ENCODE data around the gene COPS3.

The COPS3 gene

DNA sequence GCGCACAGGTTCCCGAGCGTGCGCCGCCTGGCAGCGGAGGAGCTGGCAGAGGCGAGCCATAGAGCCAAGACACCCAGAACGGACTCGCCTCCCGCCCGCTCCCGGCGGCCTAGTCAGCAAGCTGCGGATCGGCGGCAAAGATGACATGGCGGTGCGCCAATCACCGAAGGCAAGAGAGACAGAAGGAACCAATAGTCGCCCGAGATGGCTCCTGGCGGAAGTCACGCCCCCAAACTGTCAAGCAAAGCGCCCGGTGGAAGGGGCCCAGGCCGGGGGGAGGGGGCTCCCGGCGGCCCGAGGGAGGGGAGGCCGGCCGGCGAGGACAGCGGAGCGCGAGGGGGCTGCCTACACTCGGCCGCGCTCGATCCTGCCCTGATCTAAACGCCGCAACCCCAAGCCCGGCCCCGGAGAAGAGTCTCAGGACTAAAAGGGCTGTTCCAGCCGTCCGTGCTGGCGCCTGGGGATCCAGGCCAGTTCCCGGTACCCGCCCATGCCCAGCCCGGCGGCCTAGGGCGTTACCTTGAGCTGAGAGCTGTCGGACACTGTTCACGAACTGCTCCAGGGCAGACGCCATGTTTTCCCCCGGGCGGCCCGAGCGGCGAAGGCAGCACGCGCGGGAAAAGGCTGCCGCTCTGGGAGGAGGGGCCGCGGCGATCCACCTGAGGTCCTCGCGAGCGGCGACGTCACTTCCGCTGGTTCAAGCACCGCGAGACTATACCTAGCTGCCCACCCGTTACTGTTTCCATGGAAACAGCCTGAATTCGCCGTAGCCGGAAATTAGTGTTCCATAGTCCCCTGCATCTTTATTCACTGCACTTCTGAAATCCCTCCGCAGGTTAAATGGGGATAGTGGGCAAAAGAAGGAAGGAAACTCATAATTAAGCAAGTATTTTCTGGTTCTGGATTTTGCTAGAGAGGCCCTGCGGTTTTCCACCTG is at the start of gene COPS3:
TSS of gene COPS3 (minus strand) at position 634 of the 937 bp plus-strand sequence. CDS start at position 574, 60 bp downstream.
- DNase-seq = peak; percentile 75 to 77

DNA sequence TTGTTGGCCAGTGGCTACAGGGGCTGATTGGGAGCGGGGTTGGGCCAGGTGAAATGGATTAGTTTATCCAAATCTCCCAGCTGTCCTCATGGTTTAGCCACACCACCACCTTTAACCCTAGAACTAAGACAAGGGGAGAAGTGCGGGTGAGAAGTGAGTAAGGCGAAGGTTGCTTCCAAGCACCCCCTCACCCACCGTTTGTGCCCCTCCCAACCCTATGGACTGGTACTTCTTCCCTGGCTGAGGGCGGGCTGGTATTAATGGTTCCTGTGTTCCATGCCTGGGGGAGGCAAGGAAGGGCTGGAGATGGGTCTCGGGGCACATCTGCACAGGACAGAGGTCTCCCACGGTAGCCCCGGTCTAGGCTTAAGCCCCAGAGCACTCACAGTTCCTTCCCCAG is 47.2 kb upstream of the COPS3 start:
- no peak for DNase-seq

DNA sequence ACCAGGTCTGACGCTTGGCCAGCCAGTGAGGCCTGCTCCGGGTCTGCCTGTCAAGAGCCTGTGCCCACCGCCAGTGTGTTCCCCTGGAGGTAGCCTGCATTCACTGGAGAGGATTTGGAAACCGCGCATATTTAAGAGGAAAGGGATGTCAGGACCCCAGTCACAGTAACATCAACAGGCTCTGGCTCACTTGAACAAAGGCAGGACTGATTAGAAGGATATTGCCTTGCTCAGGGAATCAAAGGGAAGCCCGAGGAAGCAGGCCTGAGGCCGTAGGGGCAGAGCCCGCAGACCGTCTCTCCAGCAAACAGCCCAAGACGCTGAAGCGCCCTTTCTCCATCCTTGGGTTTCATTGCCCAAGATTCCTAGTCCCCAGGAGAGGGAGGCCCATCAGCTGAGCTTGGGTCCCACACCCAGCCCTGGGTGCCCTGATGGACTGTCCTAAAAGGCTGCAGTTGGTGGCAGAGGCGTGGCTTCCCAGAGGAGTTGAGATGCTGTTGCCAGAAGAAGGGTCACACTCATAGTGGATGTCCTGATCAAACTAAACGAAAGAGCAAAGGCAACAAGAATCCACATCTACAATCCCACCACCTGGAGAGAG is 45.3 kb upstream of the COPS3 start:
- DNase-seq = no peak

DNA sequence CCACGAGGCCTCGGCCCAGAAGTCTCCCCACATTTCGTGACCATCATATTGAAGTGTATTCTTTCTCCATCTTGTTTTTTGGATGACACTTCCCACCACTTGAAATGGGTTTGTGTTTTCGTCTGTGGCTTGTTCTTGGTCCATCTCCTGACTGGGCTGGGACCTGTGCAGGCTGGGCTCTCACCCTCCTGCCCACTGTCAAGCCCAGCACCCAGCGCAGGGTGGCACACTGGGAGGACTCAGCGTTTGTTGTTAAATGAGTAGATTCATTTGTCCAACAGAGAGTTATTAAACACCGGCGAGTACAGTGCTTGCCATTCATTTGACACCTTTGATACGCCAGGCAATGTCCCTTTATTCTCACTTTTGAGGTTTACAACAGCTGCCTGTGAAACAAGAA is 44.8 kb upstream of the COPS3 start:
- no peak for DNase-seq

DNA sequence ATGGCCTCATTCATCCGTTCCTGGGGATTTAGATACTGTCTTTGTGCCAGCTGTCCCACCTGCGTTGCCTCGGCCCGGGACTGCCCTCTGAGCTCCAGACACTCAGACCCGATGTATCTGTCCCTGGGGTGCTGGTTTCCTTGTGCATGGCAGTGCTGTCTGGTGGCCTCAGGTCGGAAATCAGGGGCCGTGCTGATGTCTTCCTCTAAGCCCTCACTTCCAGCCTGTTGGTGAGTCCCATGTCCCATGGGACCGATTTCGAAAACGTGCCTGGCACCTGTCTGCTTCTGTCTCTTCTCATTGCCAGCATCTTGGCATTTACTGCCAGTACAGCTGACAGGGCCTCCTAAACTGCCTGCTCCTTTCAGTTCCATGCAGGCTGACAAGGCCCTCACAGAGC is 44.2 kb upstream of the COPS3 start:
- no peak for DNase-seq

DNA sequence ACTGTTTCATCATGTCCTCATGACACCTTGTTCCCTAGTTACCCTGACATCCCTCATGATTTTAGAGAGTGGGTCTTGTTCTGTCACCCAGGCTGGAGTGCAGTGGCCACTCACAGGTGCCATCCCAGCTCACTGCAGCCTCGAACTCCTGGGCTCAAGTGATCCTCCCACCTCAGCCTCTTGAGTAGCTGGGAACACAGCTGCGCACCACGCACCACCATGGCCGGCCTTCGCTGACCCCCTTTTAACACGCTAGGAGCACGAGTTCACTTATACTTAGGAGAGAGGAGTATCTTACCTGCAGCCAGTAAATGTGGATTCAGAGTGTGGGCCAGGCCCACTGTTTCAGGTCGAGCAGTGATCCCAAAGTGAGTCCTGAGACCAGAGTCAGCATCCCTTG is 43.6 kb upstream of the COPS3 start:
- no peak for DNase-seq

DNA sequence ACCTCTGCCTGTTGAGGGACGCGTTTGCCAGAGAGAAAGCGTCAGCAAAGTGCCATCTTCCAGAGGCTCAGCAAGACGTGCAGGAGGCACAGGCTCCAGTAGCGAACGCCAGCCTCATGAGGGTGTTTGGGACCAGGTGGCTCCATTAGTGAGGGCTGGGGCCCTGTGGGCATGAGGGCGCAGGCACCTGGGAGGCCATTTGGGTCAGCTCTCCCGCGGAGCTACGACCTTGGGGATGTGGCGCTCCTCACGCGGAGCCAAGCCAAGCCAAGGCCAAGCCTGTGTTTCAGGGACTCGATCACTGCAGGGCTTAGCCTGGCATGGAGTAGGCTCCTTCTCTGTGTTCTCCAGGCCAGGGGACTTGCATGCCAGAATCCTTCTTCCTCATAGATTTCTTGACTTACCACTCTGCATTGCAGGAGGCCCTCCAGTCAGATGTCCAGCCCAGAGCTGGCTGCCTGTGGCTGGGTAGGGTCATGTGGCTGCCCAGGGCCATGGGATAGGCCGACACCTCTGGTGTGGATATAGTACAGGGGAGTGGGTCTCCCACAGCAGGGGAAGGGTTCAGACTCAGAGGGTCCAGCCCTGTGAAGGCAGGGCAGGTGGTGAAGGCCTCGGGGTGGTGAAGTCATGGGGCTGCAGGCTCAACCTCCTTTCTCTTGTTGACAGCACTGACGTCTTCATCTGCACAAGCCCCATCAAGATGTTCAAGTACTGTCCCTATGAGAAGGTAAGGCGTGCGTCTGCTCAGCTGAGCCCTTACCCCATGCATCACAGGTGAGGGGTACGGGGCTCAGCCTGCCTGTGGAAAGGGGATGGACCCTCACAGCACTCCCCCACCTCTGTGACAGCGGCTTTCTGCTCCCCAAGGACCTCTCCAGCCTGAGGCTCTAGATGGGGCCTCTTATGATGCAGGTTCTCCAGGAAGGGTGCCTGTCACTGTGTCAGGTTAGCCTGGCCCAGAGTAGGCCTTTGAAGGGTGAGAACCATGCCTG is 41.8 kb upstream of the COPS3 start:
- DNase-seq = no peak

DNA sequence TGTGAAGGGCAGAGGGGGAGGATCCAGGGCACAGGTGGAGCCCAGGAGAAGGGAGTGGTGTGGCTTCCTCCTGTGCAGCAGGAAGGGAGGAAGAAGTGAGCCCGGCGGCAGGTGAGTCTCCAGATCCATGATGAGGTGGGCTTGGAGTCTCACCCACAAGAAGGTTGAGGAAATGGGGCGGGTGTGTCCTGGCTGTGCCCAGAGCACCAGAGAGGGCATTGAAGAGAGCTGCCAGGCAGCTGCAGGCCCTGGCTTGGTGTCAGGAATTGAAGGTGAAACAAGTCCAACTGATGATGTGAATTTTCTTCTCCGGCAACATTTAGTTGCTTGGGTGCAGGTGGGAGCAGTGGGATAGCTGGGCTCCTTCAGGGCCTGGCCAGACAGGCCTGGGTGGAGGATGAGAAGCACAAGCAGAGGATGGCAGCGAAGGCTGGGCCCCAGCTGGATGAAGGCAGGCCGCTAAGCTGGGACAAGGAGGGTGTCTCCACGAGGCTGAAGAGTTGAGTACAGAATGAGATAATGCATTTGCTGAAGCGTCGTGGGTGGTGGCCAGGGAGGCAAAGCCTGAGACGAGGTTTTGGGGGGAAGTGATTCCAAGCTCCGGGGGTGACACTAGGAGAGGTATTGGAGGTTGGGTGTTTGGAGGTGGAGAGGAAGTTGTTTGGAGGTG is 40.4 kb upstream of the COPS3 start:
- no peak for DNase-seq

DNA sequence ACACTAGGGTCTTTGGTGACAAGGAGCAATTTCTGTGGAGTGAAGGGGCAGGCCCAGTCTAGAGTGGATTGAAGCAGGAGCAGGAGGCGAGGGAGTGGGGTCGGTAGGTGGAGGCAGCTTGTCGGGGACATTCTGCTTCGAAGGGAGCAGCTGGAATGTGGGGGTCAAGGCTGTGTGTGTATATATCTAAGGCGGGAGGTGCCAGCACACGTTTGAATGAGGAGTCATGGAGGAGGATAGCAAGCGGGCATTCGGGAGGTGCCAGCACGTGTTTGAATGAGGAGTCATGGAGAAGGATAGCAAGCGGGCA is 39.8 kb upstream of the COPS3 start:
- DNase-seq = no peak

DNA sequence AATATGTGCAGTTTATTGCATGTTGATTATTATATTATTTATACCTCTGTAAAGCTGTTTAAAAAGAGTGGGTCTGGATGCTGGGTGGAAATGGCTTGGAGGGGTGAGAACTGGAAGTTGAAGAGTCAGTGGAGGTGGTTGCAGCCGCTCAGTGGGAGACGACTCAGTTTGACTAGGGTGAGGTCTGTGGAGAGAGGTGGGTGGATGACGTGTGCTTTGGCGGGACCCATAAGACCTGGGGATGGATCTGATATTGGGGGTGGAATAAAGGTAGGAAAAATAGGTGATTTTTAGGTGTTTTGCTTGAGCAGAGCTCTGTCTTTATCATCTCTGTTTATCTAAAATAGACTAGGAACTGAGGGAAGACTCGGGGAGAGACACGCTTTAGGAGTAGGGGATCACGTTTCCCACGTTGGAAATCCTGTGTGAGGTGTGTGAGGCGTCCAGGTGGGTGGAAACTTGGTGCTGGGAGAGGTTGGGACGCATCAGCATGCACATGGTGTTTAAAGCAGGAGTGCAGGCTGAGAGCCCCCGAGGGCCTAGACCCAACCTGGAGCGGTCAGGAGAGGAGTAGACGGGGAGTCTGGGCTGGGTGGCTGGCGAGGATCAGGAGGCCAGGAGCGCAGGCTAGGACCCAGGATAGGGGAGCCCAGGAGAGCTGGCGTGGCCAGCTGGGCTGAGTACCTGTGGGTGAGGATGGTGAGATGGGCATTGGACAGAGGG is 39.3 kb upstream of the COPS3 start:
- no peak for DNase-seq

DNA sequence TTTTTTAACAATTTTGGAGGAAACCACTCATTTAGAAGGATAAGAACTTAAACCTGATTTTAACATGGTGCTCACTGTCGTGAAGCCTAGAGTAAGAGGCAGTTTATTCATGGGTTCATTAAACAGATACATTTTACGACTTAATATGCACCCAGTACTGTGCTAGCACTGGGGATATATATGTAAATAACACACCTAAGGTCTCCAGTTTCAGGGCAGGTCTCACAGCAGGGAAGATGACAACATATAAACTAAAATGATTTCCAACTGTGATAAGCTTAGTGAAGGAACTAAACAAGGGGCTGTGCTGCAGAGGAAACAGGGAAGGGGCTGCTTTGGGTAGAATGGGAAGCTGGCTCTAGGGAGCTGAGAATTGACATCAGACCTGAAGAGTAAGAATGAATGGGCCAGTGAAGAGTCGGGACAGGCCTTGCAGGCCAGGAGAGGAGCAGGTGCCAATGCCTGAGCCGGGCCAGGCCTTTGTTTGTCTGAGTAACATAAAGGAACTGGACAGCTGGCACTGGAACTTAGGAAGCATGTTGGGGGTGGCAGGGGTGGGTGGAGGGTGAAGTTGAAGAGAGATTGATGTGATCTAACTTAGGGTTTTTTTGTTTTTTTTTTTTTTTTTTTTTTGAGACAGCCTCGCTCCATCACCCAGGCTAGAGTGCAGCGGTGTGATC is 34.2 kb upstream of the COPS3 start:
- DNase-seq = no peak

DNA sequence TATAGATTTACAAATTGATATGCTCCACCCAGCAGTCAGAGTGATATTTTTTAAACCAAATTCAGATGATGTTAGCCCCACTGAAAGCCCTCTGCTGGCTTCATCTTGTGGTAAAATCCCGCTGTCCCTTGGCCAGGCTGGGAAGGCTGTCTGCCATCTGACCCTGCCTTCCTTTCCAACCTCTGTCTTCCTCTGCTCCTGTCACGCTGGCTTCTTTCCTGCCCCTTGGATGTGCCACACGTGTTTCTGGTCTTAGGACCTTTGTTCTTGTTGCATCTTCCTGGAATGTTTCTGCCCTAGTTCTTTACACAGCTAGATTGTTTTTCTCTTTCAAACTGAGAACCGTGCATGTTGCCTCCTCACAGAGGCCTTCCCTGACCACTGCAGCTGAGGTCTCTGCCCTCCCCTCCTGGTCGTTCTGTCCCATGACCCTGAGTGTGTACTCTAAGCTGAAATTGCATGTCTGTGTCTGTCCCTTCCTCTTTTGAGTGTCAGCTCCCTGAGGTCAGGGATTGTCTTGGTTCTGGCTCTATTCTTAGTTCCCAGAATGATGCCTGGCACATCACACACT is 33.5 kb upstream of the COPS3 start:
- no peak for DNase-seq

DNA sequence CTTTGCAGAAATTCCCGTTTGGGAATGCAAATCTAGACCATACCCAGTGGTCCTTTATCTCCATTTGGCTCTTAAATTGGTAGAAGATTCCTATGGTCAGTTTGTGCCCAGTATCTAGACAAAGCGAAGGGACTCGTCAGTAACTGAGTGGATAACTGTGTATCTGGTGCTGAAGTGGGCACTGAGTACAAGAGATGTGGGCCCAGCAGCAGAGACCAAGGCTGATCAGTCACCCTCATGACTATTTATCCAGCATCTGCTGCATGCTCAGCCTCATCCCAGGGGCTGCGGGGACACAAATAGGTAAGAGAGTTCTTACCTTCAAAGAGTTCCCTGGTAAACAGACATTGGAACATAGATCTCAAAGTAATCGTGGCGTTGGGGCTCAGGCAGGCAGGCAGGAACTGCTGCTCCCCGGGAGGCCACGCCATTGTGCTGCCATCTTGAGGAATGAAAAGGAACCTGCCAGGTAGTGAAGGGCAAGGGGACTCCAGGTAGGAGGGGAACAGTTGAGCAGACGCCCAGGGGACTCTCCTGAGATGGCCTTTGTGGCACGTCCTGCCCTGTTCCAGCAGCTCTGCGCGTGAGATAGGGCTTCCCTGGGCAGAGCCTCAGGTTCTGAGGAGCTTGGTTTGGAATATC is 32.4 kb upstream of the COPS3 start:
- peak in 1 of 2 experiments; percentile 11 for DNase-seq

DNA sequence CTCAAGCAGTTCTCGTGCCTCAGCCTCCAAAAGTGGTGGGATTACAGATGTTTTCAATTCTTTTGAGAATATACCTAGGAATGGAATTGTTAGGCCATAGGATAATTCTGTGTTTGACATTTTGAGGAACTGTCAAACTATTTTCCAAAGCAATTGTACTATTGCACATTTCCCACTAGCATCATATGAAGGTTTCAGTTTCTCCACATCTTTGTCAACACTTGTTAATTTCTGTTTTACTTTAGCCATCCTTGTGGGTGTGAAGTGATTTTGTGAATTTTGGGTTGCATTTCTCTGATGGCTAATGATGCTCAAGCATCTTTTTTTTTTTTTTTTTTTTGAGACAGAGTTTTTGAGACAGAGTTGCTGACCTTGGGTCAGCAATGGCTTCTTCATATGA is 28.3 kb upstream of the COPS3 start:
- DNase-seq = no peak

DNA sequence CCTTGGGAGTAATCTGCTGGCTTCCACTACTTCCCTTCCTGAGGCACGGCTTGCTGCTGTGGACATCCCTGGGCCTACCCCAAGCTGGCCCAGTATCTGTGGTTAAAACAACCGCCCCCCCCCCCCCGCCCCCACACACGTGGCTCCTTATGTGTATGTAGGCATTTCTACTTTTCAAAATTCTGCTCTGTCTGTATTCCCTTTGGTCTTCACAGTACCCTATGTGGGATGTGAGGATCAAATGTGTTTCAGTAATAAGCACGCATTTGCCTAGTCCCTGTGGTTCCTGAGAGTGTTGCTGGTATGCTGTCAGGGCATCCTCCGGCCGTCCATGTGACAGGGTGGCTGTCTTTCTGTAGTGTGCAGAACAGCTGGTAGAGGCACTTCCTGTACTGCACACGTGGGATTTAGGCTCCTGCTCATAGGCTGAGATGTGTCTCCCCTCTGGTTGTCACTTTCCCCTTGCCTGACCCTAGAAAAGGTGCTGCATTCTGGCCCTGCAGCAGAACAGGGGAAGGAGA is 24.3 kb upstream of the COPS3 start:
- peak; percentile 59 to 61 for DNase-seq

DNA sequence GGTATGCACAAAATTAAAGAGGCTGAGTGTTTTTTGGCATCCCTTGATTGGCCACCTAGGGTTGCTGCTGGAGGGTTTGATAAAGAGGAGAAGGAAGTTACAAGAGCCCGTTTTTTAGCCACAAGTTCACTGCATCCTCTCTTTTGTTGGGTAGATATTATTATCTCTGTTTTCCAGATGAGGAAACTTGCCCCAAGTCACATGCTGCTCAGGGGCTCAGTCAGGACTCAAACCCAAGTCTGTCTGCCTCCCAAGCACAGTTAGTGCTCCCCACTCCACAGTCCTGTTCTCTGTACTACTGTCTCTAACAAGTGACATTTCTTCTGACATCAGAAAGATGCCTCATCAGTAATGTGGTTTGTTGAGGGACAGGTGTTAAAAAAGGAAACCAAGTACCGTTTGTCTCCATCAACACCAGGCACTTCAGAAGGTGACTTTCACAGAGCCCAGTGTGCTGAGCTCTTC is 23.5 kb upstream of the COPS3 start:
- DNase-seq = peak in 1 of 2 experiments; percentile 14

DNA sequence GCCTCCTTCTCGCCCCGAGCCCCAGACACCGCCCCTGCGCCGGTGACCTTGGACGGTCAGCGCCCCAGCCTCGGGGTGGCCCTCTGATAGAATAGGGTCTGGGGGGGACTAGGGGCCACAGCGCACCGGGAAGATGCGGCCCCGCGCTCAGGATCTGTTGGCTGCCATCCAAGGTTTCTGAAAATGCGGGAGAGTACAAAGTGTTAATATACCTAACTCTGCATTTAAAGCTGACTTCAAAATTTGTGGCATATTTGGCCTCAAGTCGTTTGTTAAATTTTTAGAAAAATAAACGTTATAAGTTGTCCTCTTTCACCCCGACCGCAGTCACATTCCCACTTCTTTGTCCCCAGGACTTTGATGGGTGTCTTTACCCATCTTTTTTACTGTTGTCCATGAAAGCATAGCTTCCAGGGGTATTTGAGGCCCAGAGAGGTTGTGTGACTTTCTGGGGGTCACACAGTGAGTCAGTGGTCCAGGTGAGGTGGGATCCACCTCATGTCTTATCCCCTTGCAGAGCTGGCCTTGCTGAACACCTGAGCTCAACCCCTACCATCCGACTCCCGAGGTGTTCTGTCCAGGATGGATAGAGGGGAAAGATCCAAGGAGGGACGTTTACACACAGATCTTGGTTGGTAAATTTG is 22.9 kb upstream of the COPS3 start:
- no peak for DNase-seq

DNA sequence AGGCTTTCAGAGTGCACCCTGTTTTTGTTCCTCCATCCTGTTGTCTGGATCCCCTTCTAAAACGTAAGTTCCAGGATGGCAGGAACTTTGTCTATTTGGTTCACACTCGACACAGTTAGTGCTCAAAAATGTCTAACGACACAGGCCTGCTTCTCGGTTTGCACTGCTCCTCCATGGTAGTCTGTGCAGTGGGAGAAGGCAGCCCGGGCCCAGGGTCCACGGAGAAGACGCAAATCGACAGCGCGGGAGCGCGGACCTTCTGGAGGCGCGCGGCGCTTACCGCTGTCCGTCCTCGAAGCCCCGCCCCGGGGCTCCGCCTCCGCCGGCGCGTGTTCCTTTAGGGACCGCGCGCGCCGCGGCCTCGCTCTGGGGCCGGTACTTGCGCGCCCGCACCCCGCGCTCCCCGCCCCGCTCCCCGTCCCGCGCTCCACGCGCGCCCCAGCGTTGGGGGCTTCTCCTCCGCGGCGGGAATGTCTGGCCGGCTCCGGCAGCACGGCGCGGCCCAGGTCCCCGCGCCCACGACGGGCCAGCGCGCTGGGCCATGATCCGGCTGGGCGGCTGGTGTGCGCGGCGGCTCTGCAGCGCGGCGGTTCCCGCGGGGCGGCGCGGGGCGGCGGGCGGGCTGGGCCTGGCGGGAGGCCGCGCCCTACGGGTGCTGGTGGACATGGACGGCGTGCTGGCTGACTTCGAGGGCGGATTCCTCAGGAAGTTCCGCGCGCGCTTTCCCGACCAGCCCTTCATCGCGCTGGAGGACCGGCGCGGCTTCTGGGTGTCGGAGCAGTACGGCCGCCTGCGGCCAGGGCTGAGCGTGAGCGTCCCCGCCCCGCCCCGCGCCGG is 22.2 kb upstream of the COPS3 start, which contains the start of gene NT5M:
TSS of gene NT5M (plus strand) at position 364 of the 837 bp plus-strand sequence. CDS start at position 542, 178 bp downstream.
- peak; percentile 29 to 38 for DNase-seq

Data from AML-193 (cell line).